GM10847 (cell line): Measurements from ENCODE around the gene PARD3.

Experiments used
- POLR2A ChIP-seq: IDR thresholded peaks from 2 replicates; pipeline ENCODE4 v1.6.1; 2011; ENCODE audit not compliant: insufficient read length; ENCODE audit errors: extremely low read depth

PARD3 gene

GRCh38 chr10:34647875-34648865 is 166.9 kb downstream of the PARD3 start:
- TF ChIP-seq POLR2A, result no peak

GRCh38 chr10:34647160-34647559 is 167.9 kb downstream of the PARD3 start:
- no peak for TF ChIP-seq POLR2A

GRCh38 chr10:34646331-34646730 is 168.8 kb downstream of the PARD3 start:
- no peak for TF ChIP-seq POLR2A

- TF ChIP-seq POLR2A, result no peak
These were observed 170.9 kb downstream of the PARD3 start for GRCh38 chr10:34644224-34644623.

- no peak for TF ChIP-seq POLR2A
These were observed 171.5 kb downstream of the PARD3 start for GRCh38 chr10:34643620-34644019.

GRCh38 chr10:34641913-34642558 is 173.1 kb downstream of the PARD3 start:
- TF ChIP-seq POLR2A, result no peak

- TF ChIP-seq POLR2A, result no peak
These were observed 173.8 kb downstream of the PARD3 start for GRCh38 chr10:34641147-34641912.

GRCh38 chr10:34638406-34639054 is 176.6 kb downstream of the PARD3 start:
- no peak for TF ChIP-seq POLR2A

- no peak for TF ChIP-seq POLR2A
These were observed 177.6 kb downstream of the PARD3 start for GRCh38 chr10:34637418-34637911.

- no peak for TF ChIP-seq POLR2A
These were observed 180.0 kb downstream of the PARD3 start for GRCh38 chr10:34635111-34635510.

GRCh38 chr10:34633374-34633773 is 181.7 kb downstream of the PARD3 start:
- TF ChIP-seq POLR2A, result no peak

GRCh38 chr10:34629084-34629483 is 186.0 kb downstream of the PARD3 start:
- TF ChIP-seq POLR2A, result no peak

GRCh38 chr10:34628174-34628796 is 186.8 kb downstream of the PARD3 start:
- no peak for TF ChIP-seq POLR2A

- TF ChIP-seq POLR2A, result no peak
These were observed 187.4 kb downstream of the PARD3 start for GRCh38 chr10:34627741-34628140.

GRCh38 chr10:34627331-34627730 is 187.8 kb downstream of the PARD3 start:
- TF ChIP-seq POLR2A, result no peak
